Peyer's patch (tissue), 4 donors: ENCODE results near the gene DOCK4. TPM values are rescaled to one million over a fixed set of nuclear protein-coding genes. Genes with fewer than 3 reads are reported as not detected.

Source experiments
- DNase-seq, 3 donors: peaks; one replicate each; pipeline ENCODE4 v3.0.0-alpha.2; 2017 to 2019
- H3K27ac ChIP-seq, 4 donors: fragments of 200-600 bp; sonication (generic); one replicate each; pipeline ENCODE4 v1.5.1; 2016 to 2019
- H3K27me3 ChIP-seq, 2 donors: fragments of 200-600 bp; sonication (generic); one replicate each; pipeline ENCODE4 v1.5.1; 2019
- H3K36me3 ChIP-seq, 3 donors: fragments of 200-600 bp; sonication (generic); one replicate each; pipeline ENCODE4 v1.5.1; 2016 to 2019
- H3K4me1 ChIP-seq, 4 donors: fragments of 200-600 bp; sonication (generic); one replicate each; pipeline ENCODE4 v1.5.1; 2016 to 2019
- H3K4me3 ChIP-seq, 4 donors: fragments of 200-600 bp; sonication (generic); 1 replicate in 3 of 4; 2 replicates in 1 of 4; pipeline ENCODE4 v1.5.1; 2016 to 2019; ENCODE audit warnings: mild to moderate bottlenecking in 1 of 4
- H3K9me3 ChIP-seq, 4 donors: fragments of 200-600 bp; sonication (generic); one replicate each; pipeline ENCODE4 v1.5.1; 2016 to 2019; ENCODE audit warnings: mild to moderate bottlenecking in 1 of 4
- CTCF ChIP-seq, 6 experiments: fragments of 450-650 bp in 4 of 6; fragments of 200-600 bp in 2 of 6; sonication (generic) in 1 of 6; IDR thresholded peaks; one replicate each; pipeline ENCODE4 v1.5.1; 2017 to 2019; ENCODE audit warnings: antibody characterized with exemption in 6 of 6, mild to moderate bottlenecking in 3 of 6, moderate library complexity in 1 of 6
- POLR2A ChIP-seq, 2 donors: fragments of 450-650 bp; IDR thresholded peaks; one replicate each; pipeline ENCODE4 v1.5.1; 2017; ENCODE audit warnings: antibody characterized with exemption in 2 of 2, mild to moderate bottlenecking in 2 of 2, moderate library complexity in 2 of 2
- total RNA-seq, 4 donors: library from RNA; depleted of rRNA; stranded (reverse); fragments of >200 nt; gene quantifications; one replicate each; pipeline ENCODE4 v1.1.0, GENCODE V29; 2016

DOCK4 gene
- total RNA-seq, 4 donors from 2014 or later, result 5.1 to 52.8 (median 15.5) TPM

DNA sequence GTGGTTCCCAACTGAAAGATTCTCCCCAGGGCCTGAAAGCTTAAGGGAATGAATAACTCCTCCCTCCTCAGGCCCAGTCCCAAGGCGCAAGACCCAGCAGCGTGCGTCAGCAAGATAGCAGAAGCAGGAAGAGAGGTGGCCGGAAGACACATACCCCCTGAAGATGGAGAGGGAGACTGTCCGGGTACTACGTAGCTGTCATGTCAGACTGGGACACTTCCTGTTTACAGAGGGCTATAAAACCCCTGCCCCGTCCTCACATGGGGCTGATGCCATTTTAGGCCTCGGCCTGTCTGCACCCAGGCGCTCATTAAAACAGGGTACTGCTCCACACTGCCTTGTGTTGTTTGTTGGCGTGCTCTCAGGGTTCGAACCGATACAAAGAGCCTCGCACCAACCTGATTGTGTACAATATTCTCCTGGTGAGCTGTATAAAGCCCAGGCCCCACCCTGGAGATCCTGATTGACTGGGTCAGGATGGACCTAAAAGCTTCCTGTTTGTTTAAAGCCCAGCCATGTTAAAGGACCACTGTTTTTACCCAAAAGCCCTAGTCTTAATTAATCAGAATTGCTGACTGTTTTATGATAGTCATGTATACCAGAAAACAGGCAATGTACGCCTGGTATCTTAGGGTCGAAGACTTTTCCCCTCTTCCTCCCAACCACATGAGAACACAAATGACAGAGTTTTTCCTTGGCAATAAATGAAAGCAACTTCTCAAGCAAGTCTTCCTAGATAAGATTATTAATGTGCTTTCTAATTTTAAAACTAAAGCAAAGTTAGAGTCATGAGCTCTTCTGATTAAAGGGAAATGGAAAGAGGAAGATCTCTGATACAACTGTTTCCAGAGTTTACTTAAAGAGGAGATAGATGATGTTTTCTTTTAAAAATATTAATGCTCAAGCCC lies 251.5 kb downstream of the DOCK4 start:
- H3K4me3 ChIP-seq, result no peak overlapping the region
- H3K27me3 ChIP-seq, result no peaks in the 10 kb centered on the region
- H3K27ac ChIP-seq, result no peak overlapping the region
- no peaks in the 10 kb centered on the region for H3K4me1 ChIP-seq
- DNase-seq, result no peak
- H3K9me3 ChIP-seq, result no peaks in the 10 kb centered on the region
- no peaks in the 10 kb centered on the region for H3K36me3 ChIP-seq
- no peak for TF ChIP-seq POLR2A (IDR thresholded peaks at IDR 0.05)

DNA sequence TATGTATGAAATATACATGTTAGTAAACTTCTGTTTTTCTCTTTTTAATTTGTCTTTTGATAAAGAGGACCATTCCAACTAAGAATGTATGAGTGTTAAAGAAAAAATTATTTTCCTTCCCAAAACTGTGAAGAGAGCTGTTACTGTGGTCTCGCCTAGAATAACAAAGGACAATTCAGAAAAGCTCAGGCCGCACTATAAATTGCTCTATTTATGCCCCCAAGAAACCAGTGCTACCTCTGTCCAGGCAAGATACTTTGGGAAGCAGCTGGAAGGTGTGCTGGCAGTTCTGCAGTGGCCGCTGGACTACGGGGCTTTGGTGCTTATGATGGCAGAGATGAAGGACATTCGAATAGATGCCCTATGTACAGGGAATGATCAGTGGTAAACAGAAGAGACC lies 252.1 kb downstream of the DOCK4 start:
- DNase-seq, result no peak
- Histone ChIP-seq H3K36me3 (no peaks in the 10 kb centered on the region), H3K4me1 (no peaks in the 10 kb centered on the region), H3K4me3 (no peak overlapping the region), H3K27ac (no peak overlapping the region), H3K27me3 (no peaks in the 10 kb centered on the region), H3K9me3 (no peaks in the 10 kb centered on the region)
- no peak for TF ChIP-seq POLR2A (IDR thresholded peaks at IDR 0.05)
- no peak for TF ChIP-seq CTCF (IDR thresholded peaks at IDR 0.05)

DNA sequence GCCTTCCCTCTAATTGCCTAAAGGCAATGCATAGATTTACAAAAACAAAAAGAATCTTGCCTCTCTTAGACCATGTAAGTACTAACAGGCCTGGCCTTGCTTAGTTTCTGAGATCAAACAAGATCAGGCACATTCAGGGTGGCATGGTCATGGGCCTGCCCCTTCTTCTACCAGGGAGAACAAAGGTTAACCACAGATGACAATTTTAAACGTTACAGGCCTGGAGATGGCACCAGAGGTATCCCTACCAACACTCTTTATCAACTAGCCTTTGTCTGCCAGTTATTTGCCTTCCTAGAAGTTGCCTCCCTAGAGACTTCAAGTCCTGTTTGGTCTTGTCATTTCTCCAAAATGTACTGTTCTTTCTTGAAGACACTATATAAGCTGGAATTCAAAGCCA lies 252.6 kb downstream of the DOCK4 start:
- Histone ChIP-seq H3K4me1 (no peaks in the 10 kb centered on the region), H3K9me3 (no peaks in the 10 kb centered on the region), H3K27me3 (no peaks in the 10 kb centered on the region), H3K27ac (no peak overlapping the region), H3K36me3 (no peaks in the 10 kb centered on the region), H3K4me3 (no peak overlapping the region)
- TF ChIP-seq CTCF (IDR thresholded peaks at IDR 0.05) (peak in 1 of 6 experiments; percentile 3), POLR2A (IDR thresholded peaks at IDR 0.05) (no peak)
- DNase-seq, result no peak

- TF ChIP-seq POLR2A (IDR thresholded peaks at IDR 0.05), result no peak
- TF ChIP-seq CTCF (IDR thresholded peaks at IDR 0.05), result no peak
- DNase-seq, result no peak
Measured at GRCh38 chr7:111952783-111953182, 253.4 kb downstream of the DOCK4 start.

GRCh38 chr7:111951052-111951451 lies 255.1 kb downstream of the DOCK4 start:
- no peaks in the 10 kb centered on the region for H3K4me1 ChIP-seq
- H3K36me3 ChIP-seq, result no peaks in the 10 kb centered on the region
- DNase-seq, result no peak
- no peaks in the 10 kb centered on the region for H3K27me3 ChIP-seq
- no peaks in the 10 kb centered on the region for H3K9me3 ChIP-seq
- TF ChIP-seq CTCF (IDR thresholded peaks at IDR 0.05) (no peak), POLR2A (IDR thresholded peaks at IDR 0.05) (no peak)
- H3K27ac ChIP-seq, result no peak overlapping the region
- no peak overlapping the region for H3K4me3 ChIP-seq

More at GRCh38 chr7:111952783-111953182, 253.4 kb downstream of the DOCK4 start:
- Histone ChIP-seq H3K27ac (no peak overlapping the region), H3K36me3 (no peaks in the 10 kb centered on the region), H3K9me3 (no peaks in the 10 kb centered on the region), H3K4me3 (no peak overlapping the region), H3K4me1 (no peaks in the 10 kb centered on the region), H3K27me3 (no peaks in the 10 kb centered on the region)

- no peak for TF ChIP-seq POLR2A (IDR thresholded peaks at IDR 0.05)
- TF ChIP-seq CTCF (IDR thresholded peaks at IDR 0.05), result no peak
- DNase-seq, result no peak
- Histone ChIP-seq H3K27me3 (no peaks in the 10 kb centered on the region), H3K4me1 (no peaks in the 10 kb centered on the region), H3K4me3 (no peak overlapping the region), H3K27ac (no peak overlapping the region), H3K9me3 (peaks cover 0 to 10% (median 2%) of the 10 kb centered on the region in 4 donors), H3K36me3 (peaks cover 0 to 4% (median 0%) of the 10 kb centered on the region in 3 donors)
Measured at GRCh38 chr7:111942450-111943081, 263.6 kb downstream of the DOCK4 start.
